ENCODE measurements around the gene FBXO4. TPM values are rescaled to one million over a fixed set of nuclear protein-coding genes. Genes with fewer than 3 reads are reported as not detected.

FBXO4 gene
- total RNA-seq, 1 experiment from 2014 or later: 18.4 TPM

DNA sequence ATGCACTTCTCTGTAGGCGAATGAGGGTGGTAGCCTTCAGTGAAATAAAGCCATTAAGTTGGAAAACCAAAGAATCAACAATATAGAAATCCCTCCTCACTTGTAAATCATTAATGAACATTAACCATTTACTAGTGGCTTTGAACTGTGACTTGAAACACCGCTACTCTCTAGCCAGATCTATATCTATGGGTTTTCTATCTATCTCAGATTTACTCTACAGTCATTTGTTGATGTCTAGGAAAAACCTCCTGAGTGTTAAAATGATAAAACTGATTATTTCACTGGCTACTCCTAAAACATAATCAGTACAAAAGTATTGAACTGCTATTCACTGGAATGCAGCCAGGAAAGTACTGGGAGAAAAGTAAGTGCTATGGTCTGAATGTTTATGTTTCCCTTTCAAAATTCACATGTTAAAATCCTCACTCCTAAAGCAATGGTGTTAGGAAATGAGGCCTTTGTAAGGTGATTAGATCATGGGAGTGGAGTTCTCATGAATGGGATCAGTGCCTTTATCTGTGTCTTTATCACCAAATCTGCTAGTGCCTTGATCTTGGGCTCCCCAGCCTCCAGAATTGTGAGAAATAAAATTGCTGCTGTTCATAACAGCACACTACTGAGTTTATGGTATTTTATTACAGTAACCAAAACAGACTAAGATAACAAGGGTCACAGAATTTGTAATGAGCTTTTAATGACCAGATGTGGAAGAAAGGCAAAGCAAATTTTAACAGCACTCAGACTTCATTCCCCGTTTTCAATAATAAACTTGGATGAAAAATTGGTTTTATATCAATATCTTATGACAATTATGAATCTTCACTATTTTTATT is 46.2 kb upstream of the FBXO4 start:
- Mint-ChIP-seq H3K4me3 (ENCODE audit: unreplicated experiment) (no peak overlapping the region), H3K27me3 (ENCODE audit: insufficient read depth, unreplicated experiment) (no peaks in the 10 kb centered on the region), H3K9me3 (ENCODE audit: unreplicated experiment) (no peaks in the 10 kb centered on the region), H3K4me1 (ENCODE audit: insufficient read depth, unreplicated experiment) (no peaks in the 10 kb centered on the region), H3K27ac (ENCODE audit: low read depth, unreplicated experiment) (no peak overlapping the region), H3K36me3 (ENCODE audit: insufficient read depth, unreplicated experiment) (no peaks in the 10 kb centered on the region)
- no TSS peak for BruUV-seq (replicated peaks)
- intact Hi-C loops (cut with micrococcal nuclease): no loop called here
- DNase-seq (ENCODE audit: unreplicated experiment): no peak
- CTCF ChIA-PET: interaction anchor here (0.5 kb wide), 1 partner anchor 21 kb away, joined by 3 read pairs; no protein-coding TSS in a partner anchor
- POLR2A ChIA-PET: interaction anchor here (0.6 kb wide), 1 partner anchor 53 kb away, joined by 3 read pairs; no protein-coding TSS in a partner anchor
- TF ChIP-seq, protein P1, sequence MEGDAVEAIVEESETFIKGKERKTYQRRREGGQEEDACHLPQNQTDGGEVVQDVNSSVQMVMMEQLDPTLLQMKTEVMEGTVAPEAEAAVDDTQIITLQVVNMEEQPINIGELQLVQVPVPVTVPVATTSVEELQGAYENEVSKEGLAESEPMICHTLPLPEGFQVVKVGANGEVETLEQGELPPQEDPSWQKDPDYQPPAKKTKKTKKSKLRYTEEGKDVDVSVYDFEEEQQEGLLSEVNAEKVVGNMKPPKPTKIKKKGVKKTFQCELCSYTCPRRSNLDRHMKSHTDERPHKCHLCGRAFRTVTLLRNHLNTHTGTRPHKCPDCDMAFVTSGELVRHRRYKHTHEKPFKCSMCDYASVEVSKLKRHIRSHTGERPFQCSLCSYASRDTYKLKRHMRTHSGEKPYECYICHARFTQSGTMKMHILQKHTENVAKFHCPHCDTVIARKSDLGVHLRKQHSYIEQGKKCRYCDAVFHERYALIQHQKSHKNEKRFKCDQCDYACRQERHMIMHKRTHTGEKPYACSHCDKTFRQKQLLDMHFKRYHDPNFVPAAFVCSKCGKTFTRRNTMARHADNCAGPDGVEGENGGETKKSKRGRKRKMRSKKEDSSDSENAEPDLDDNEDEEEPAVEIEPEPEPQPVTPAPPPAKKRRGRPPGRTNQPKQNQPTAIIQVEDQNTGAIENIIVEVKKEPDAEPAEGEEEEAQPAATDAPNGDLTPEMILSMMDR (IDR thresholded peaks at IDR 0.05; ENCODE audit: unreplicated experiment): no peak

DNA sequence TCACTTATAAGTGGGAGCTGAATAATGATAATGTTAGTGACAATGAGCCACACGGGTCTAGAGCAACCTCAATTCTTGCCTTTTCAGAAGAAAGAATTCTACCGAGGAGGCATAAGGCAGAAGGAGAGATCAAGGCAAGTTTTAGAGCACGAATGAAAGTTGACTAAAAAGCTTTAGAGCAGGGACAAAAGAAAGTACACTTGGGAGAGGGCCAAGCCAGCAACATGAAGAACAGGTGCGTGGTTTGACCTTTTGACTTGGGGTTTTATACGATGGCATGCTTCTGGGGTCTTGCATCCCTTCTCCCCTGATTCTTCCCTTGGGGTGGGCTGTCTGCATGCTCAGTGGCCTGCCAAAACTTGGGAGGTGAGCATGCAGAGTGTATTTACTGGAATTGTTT is 42.3 kb upstream of the FBXO4 start:
- Mint-ChIP-seq H3K36me3 (ENCODE audit: insufficient read depth, unreplicated experiment) (no peaks in the 10 kb centered on the region), H3K4me3 (ENCODE audit: unreplicated experiment) (no peak overlapping the region), H3K4me1 (ENCODE audit: insufficient read depth, unreplicated experiment) (no peaks in the 10 kb centered on the region), H3K27me3 (ENCODE audit: insufficient read depth, unreplicated experiment) (no peaks in the 10 kb centered on the region), H3K9me3 (ENCODE audit: unreplicated experiment) (no peaks in the 10 kb centered on the region), H3K27ac (ENCODE audit: low read depth, unreplicated experiment) (no peak overlapping the region)
- CTCF ChIA-PET: interaction anchor here (1.7 kb wide), 1 partner anchor 22 kb away, joined by 4 read pairs; no protein-coding TSS in a partner anchor
- DNase-seq (ENCODE audit: unreplicated experiment): no peak
- no TSS peak for BruUV-seq (replicated peaks)
- intact Hi-C loops (cut with micrococcal nuclease): no loop called here
- TF ChIP-seq, protein P1 (IDR thresholded peaks at IDR 0.05; ENCODE audit: unreplicated experiment): no peak
- POLR2A ChIA-PET: no interaction called here

DNA sequence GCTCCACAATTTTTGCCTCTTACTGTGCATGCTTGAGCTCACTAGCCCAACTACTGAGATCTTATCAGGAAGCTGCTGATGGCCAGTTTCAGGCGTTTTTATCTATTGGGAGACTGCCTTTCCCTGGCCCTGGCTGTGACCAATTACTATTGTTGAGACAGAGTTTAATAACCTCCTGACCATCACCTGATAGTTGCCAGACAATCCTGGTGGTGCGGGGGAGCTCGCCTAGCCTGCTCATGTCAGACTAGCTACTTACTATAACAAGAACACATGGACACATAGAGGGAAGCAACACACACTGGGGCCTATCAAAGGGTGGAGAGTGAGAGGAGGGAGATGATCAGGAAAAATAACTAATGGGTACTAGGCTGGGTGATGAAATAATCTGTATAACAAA is 41.8 kb upstream of the FBXO4 start:
- H3K27me3 Mint-ChIP-seq (ENCODE audit: insufficient read depth, unreplicated experiment): no peaks in the 10 kb centered on the region
- POLR2A ChIA-PET: interaction anchor here (0.8 to 1.0 kb wide), 3 partner anchors 10 to 21 kb away, joined by 3 to 4 read pairs (median 4); partner anchors contain the start of gene RIMOC1

DNA sequence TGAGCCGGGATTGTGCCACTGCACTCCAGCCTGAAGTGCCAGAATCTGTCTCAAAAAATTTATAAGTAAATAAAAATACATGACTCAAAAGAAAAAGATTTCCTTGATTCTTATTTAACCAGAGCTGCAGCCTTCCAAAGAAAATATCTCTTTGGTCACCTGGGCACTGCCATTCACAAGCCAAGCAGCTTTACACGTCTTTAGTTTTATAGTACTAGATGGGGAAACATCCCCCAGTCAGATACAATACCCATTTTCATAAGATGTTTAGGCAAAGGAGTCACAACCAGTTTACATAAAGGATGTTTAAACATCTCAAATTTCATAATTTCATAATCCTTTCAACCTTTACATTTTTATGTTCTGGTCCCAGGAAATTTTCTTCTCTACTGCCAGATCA is 41.1 kb upstream of the FBXO4 start:
- Mint-ChIP-seq H3K9me3 (ENCODE audit: unreplicated experiment) (no peaks in the 10 kb centered on the region), H3K4me1 (ENCODE audit: insufficient read depth, unreplicated experiment) (no peaks in the 10 kb centered on the region), H3K4me3 (ENCODE audit: unreplicated experiment) (no peak overlapping the region), H3K27ac (ENCODE audit: low read depth, unreplicated experiment) (no peak overlapping the region), H3K27me3 (ENCODE audit: insufficient read depth, unreplicated experiment) (no peaks in the 10 kb centered on the region), H3K36me3 (ENCODE audit: insufficient read depth, unreplicated experiment) (no peaks in the 10 kb centered on the region)
- no TSS peak for BruUV-seq (replicated peaks)
- peak; percentile 38 for DNase-seq (ENCODE audit: unreplicated experiment)
- TF ChIP-seq, protein P1 (IDR thresholded peaks at IDR 0.05; ENCODE audit: unreplicated experiment): no peak
- intact Hi-C loops (cut with micrococcal nuclease): no loop called here
- CTCF ChIA-PET: no interaction called here
- POLR2A ChIA-PET: interaction anchor here (0.8 to 1.0 kb wide), 3 partner anchors 10 to 20 kb away, joined by 3 to 4 read pairs (median 4); partner anchors contain the start of gene RIMOC1

More for the DNA sequence above, 41.8 kb upstream of the FBXO4 start:
- CTCF ChIA-PET: no interaction called here
- intact Hi-C loops (cut with micrococcal nuclease): no loop called here
- H3K36me3 Mint-ChIP-seq (ENCODE audit: insufficient read depth, unreplicated experiment): no peaks in the 10 kb centered on the region
- DNase-seq (ENCODE audit: unreplicated experiment): no peak
- H3K4me1 Mint-ChIP-seq (ENCODE audit: insufficient read depth, unreplicated experiment): no peaks in the 10 kb centered on the region
- TF ChIP-seq, protein P1 (IDR thresholded peaks at IDR 0.05; ENCODE audit: unreplicated experiment): no peak
- H3K27ac Mint-ChIP-seq (ENCODE audit: low read depth, unreplicated experiment): no peak overlapping the region
- no peaks in the 10 kb centered on the region for H3K9me3 Mint-ChIP-seq (ENCODE audit: unreplicated experiment)
- H3K4me3 Mint-ChIP-seq (ENCODE audit: unreplicated experiment): no peak overlapping the region
- no TSS peak for BruUV-seq (replicated peaks)

Measured in MCF 10A (cell line).